Kidney (tissue), 14 donors: ENCODE data around the gene CADPS2. TPM values are rescaled to one million over a fixed set of nuclear protein-coding genes. Genes with fewer than 3 reads are reported as not detected.
A peak's percentile ranks its signal among the peaks of the same experiment; 100 is the strongest.

ENCODE experiments used
- DNase-seq, 5 donors: peaks; one replicate each; pipeline ENCODE4 v3.0.0-alpha.2; 2013 to 2020
- FAIRE-seq: peaks from 2 replicates; lab custom pipeline; 2012; peaks lifted over from hg19 to GRCh38; lab: Jason Lieb, UNC
- H3K27ac ChIP-seq, 2 donors: one replicate each; pipeline ENCODE4 v1.7.0; 2013; ENCODE audit warnings: low read depth in 2 of 2, low read length in 2 of 2, inconsistent platforms in 1 of 2
- H3K27me3 ChIP-seq: one replicate; pipeline ENCODE4 v1.7.1; 2013; ENCODE audit warnings: low read length, inconsistent platforms; ENCODE audit not compliant: control insufficient read depth, insufficient read depth
- H3K36me3 ChIP-seq, 3 donors: one replicate each; pipeline versions ENCODE4 v1.7.0 to v1.7.1; 2013; ENCODE audit warnings: low read length in 3 of 3, control low read depth in 1 of 3, inconsistent platforms in 1 of 3; ENCODE audit not compliant: insufficient read depth in 3 of 3, control insufficient read depth in 2 of 3
- H3K4me1 ChIP-seq, 3 donors: one replicate each; pipeline versions ENCODE4 v1.7.0 to v1.7.1; 2013; ENCODE audit warnings: low read length in 3 of 3, inconsistent platforms in 1 of 3, low read depth in 1 of 3; ENCODE audit not compliant: control insufficient read depth in 2 of 3, insufficient read depth in 2 of 3
- H3K4me3 ChIP-seq, 3 donors: one replicate each; pipeline versions ENCODE4 v1.7.0 to v1.8.1; 2013; ENCODE audit warnings: low read length in 3 of 3, control low read depth in 1 of 3, inconsistent platforms in 1 of 3
- H3K9ac ChIP-seq, 3 donors: one replicate each; pipeline versions ENCODE4 v1.7.0 to v1.7.1; 2013; ENCODE audit warnings: low read length in 3 of 3, control low read depth in 1 of 3, inconsistent platforms in 1 of 3
- H3K9me3 ChIP-seq, 3 donors: one replicate each; pipeline versions ENCODE4 v1.7.0 to v1.7.1; 2013; ENCODE audit warnings: low read length in 3 of 3, control low read depth in 1 of 3, inconsistent platforms in 1 of 3; ENCODE audit not compliant: control insufficient read depth in 2 of 3, insufficient read depth in 1 of 3
- intact Hi-C: fragments of 100-400 bp; cut with DNase I; formaldehyde crosslinking; loops from one replicate; pipeline ENCODE4 v1.11.1; 2022
- polyA plus RNA-seq: library from polyadenylated mRNA; stranded (reverse); fragments of 350-450 nt; fragmentation: Illumina TruSeq; extraction: RNeasy Lipid Tissue Mini Kit (QIAGEN cat#74804); gene quantifications from one replicate; pipeline ENCODE4 v1.2.3, GENCODE V29; 2014; ENCODE audit warnings: low read depth, low replicate concordance; ENCODE audit not compliant: insufficient read depth
- total RNA-seq: library from RNA; stranded (reverse); fragmentation: NEBNext Ultra II Directional; extraction: Animal tissue kit (Norgen Biotek cat#: 25700); gene quantifications from one replicate; pipeline ENCODE4 v1.2.1, GENCODE V29; 2021
- TF ChIP-seq, protein P1 (sequence below): IDR thresholded peaks from 3 replicates; pipeline ENCODE4 v1.5.1; 2012; ENCODE audit warnings: mild to moderate bottlenecking, moderate library complexity, borderline replicate concordance; ENCODE audit not compliant: insufficient read depth; ENCODE audit errors: extremely low read depth
- donor health status: control.
- donor health status: control.
- donor health status: control.
- donor health status: control.
- donor health status: control.
- donor health status: DM: yes; HTN: yes; CAD: no.
- donor health status: Normal renal cell carcinoma (clear cell type).

Gene CADPS2
- total and polyA plus RNA-seq, 2 donors from 2014 or later = 33.0 to 39.9 TPM

DNA sequence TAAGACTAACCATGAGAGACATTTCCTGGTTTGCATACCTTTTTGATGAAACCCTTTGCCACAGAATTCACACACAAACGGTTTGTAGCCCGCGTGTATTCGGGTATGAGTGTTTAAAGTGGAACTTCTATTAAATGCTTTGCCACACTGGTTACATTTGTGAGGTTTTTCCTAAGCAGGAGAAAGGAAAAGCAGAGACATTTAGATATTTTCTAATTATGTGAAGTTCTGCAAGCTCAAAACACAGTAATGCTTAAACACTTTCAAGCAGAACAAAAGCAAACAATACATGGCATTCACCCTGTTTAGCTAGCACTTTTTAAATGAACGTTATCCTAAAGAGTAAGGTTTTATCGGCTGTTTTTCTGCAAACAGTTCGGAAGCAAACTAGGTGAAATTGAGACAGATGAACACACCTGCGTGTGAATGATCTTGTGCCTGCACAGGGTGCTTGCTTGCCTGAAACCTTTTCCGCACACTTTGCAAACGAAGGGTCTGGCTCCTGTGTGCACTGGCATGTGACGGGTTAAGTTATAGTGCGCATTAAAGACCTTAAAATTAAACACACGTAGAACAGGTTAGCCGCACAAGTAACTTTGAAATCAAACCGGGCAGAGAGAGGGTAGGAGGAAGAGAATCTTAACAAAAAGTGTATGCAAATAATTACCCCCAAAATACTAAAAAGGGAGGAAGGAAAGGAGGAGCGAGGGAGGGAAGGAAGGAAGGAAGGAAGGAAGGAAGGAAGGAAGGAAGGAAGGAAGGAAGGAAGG is 583.3 kb downstream of the CADPS2 start:
- TF ChIP-seq, protein P1, sequence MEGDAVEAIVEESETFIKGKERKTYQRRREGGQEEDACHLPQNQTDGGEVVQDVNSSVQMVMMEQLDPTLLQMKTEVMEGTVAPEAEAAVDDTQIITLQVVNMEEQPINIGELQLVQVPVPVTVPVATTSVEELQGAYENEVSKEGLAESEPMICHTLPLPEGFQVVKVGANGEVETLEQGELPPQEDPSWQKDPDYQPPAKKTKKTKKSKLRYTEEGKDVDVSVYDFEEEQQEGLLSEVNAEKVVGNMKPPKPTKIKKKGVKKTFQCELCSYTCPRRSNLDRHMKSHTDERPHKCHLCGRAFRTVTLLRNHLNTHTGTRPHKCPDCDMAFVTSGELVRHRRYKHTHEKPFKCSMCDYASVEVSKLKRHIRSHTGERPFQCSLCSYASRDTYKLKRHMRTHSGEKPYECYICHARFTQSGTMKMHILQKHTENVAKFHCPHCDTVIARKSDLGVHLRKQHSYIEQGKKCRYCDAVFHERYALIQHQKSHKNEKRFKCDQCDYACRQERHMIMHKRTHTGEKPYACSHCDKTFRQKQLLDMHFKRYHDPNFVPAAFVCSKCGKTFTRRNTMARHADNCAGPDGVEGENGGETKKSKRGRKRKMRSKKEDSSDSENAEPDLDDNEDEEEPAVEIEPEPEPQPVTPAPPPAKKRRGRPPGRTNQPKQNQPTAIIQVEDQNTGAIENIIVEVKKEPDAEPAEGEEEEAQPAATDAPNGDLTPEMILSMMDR = no peak
- Histone ChIP-seq H3K27ac (no peak overlapping the region), H3K4me1 (peaks cover 0 to 7% (median 0%) of the 10 kb centered on the region in 3 donors), H3K27me3 (peaks cover 76% of the 10 kb centered on the region), H3K36me3 (no peaks in the 10 kb centered on the region), H3K9ac (no peak overlapping the region), H3K4me3 (no peak overlapping the region), H3K9me3 (no peaks in the 10 kb centered on the region)
- intact Hi-C loops = no loop called here
- DNase-seq (peak in 3 of 5 donors; percentile 38 to 65 (median 42)), FAIRE-seq (no peak)

DNA sequence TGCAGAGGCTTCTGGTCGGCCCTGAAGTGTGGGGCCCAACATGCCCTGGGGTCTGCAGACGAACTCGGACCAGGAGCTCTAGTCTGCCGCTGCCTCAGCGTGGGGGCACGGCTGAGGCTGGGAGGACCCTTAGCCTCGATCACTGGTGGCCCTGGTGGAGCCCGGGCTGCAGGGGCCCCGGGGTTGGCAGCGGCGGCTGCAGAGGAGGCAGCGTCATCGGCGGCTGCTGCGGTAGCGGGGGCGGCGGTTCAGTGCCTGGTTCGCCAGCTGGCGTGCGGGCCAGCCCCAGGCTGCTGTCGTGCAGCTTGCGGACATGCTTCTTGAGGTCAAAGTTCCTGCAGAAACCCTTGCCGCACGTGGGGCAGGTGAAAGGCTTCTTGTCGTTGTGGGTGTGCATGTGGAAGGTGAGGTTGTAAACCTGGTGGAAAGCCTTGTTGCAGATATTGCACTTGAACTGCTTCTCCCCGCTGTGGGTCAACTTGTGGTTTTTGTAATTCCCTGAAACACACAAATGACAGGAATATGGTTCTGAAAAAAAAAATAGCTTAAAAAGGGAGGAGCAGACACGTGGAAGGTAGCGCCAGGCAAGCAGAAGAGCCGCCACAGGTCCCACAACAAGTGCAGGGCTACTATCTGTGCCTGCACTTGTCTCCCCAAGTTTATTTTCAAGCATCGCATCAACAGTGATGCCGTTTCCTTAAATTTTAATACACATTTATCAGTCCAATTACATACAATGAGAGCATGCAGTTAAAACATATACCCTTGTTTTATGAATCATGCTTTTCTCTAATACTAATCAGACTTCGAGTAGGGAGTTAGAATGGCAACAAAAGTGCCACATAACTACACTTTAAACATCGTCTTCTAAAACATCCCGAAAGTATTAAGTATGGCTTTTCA is 584.2 kb downstream of the CADPS2 start:
- H3K4me3 ChIP-seq = no peak overlapping the region
- peaks cover 75% of the 10 kb centered on the region for H3K27me3 ChIP-seq
- DNase-seq (peak; percentile 25 to 54 (median 43)), FAIRE-seq (no peak)
- TF ChIP-seq, protein P1 = no peak
- H3K9ac ChIP-seq = no peak overlapping the region
- H3K36me3 ChIP-seq = no peaks in the 10 kb centered on the region
- no peaks in the 10 kb centered on the region for H3K9me3 ChIP-seq
- intact Hi-C loops = no loop called here
- H3K27ac ChIP-seq = no peak overlapping the region
- peaks cover 0 to 7% (median 0%) of the 10 kb centered on the region in 3 donors for H3K4me1 ChIP-seq

- Histone ChIP-seq H3K9ac (no peak overlapping the region), H3K9me3 (no peaks in the 10 kb centered on the region), H3K27ac (no peak overlapping the region), H3K27me3 (peaks cover 67% of the 10 kb centered on the region), H3K36me3 (no peaks in the 10 kb centered on the region), H3K4me1 (peaks cover 0 to 6% (median 0%) of the 10 kb centered on the region in 3 donors), H3K4me3 (no peak overlapping the region)
- intact Hi-C loops = no loop called here
- no peak for FAIRE-seq
- TF ChIP-seq, protein P1 = no peak
- peak in 1 of 5 donors; percentile 41 for DNase-seq
Observed at GRCh38 chr7:122300956-122301833, 585.1 kb downstream of the CADPS2 start.
